A549 (cell line): Measurements from ENCODE around the gene DSCAM. TPM values are rescaled to one million over a fixed set of nuclear protein-coding genes. Genes with fewer than 3 reads are reported as not detected.

Source experiments
- ATAC-seq, 2 experiments: fragments of 200-7000 bp in 1 of 2; fragments of >200 bp in 1 of 2; cut with Nextera tagmentation in 1 of 2; cut with Tn5 transposase in 1 of 2; 3 replicates each; pipeline versions ENCODE4 v1.8.0 to v1.9.1; 2018 to 2020; ENCODE audit warnings: mild to moderate bottlenecking in 1 of 2, moderate library complexity in 1 of 2
- CTCF ChIA-PET: fragments of 300-600 bp; sonication (Branson Sonifier 250); formaldehyde crosslinking; extraction: SDS; loops from one replicate; lab custom pipeline; 2021; ENCODE audit warnings: antibody characterized with exemption, inconsistent platforms; lab: Yijun Ruan, JAX
- POLR2A ChIA-PET: fragments of 350-600 bp; formaldehyde crosslinking; extraction: SDS; loops from one replicate; lab custom pipeline; 2021; ENCODE audit warnings: antibody characterized with exemption, inconsistent platforms; lab: Yijun Ruan, JAX
- DNase-seq, 2 experiments: peaks; one replicate each; pipeline versions ENCODE4 v3.0.0 to v3.0.0-alpha.2; 2011 to 2016; ENCODE audit warnings: low read depth in 1 of 2, low spot score in 1 of 2
- FAIRE-seq: peaks from 2 replicates; lab custom pipeline; 2011; peaks lifted over from hg19 to GRCh38; lab: Jason Lieb, UNC
- H3K27ac ChIP-seq, 2 experiments: fragments of >200 bp; sonication (Bioruptor Twin); formaldehyde crosslinking; 3 replicates each; pipeline ENCODE4 v1.5.1; 2016 to 2017
- H3K4me1 ChIP-seq: fragments of >200 bp; sonication (Bioruptor Twin); formaldehyde crosslinking; 3 replicates; pipeline ENCODE4 v1.6.1; 2016
- H3K4me2 ChIP-seq: fragments of >200 bp; sonication (Bioruptor Twin); formaldehyde crosslinking; 3 replicates; pipeline ENCODE4 v1.6.1; 2016
- H3K4me3 ChIP-seq: fragments of >200 bp; sonication (Bioruptor Twin); formaldehyde crosslinking; 3 replicates; pipeline ENCODE4 v1.5.1; 2016
- H3K9me3 ChIP-seq: fragments of >200 bp; sonication (Bioruptor Twin); formaldehyde crosslinking; 3 replicates; pipeline ENCODE4 v1.6.1; 2016
- BHLHE40 ChIP-seq: IDR thresholded peaks from 2 replicates; pipeline ENCODE4 v1.6.1; 2012; ENCODE audit warnings: low read depth, low read length, inconsistent platforms
- ELK1 ChIP-seq: fragments of 150-350 bp; IDR thresholded peaks from 2 replicates; pipeline ENCODE4 v1.6.1; 2014; ENCODE audit warnings: low read depth, mild to moderate bottlenecking, low read length
- FOSB ChIP-seq: fragments of 250-450 bp; sonication (Bioruptor Pico); IDR thresholded peaks from 2 replicates; pipeline ENCODE4 v1.5.0; 2020; ENCODE audit warnings: mild to moderate bottlenecking, moderate library complexity
- FOSL2 ChIP-seq, 2 experiments: fragments of 450-650 bp in 1 of 2; fragments of >200 bp in 1 of 2; sonication (Bioruptor Twin) in 1 of 2; formaldehyde crosslinking; IDR thresholded peaks; 2 replicates each; pipeline versions ENCODE4 v1.5.0 to v1.6.1; 2016 to 2020; ENCODE audit warnings: mild to moderate bottlenecking in 1 of 2, moderate library complexity in 1 of 2
- FOXS1 ChIP-seq: fragments of 250-450 bp; sonication (Bioruptor Pico); IDR thresholded peaks from 2 replicates; pipeline ENCODE4 v1.5.0; 2020; ENCODE audit warnings: mild to moderate bottlenecking, moderate library complexity
- GATA3 ChIP-seq: IDR thresholded peaks from 2 replicates; pipeline ENCODE4 v1.6.1; 2012; ENCODE audit warnings: borderline replicate concordance
- HEYL ChIP-seq: fragments of 250-450 bp; sonication (Bioruptor Pico); IDR thresholded peaks from 2 replicates; pipeline ENCODE4 v1.8.0; 2021; ENCODE audit warnings: mild to moderate bottlenecking, moderate library complexity
- HOXB13 ChIP-seq: fragments of 250-450 bp; sonication (Bioruptor Pico); IDR thresholded peaks from 2 replicates; pipeline ENCODE4 v1.5.0; 2020; ENCODE audit warnings: low read depth, mild to moderate bottlenecking, moderate library complexity
- HOXB5 ChIP-seq: fragments of 250-450 bp; sonication (Bioruptor Pico); IDR thresholded peaks from 2 replicates; pipeline ENCODE4 v1.5.0; 2020; ENCODE audit warnings: mild to moderate bottlenecking, moderate library complexity
- JUNB ChIP-seq: fragments of >200 bp; sonication (Bioruptor Twin); formaldehyde crosslinking; IDR thresholded peaks from 2 replicates; pipeline ENCODE4 v1.6.1; 2016
- MAFK ChIP-seq: fragments of 450-650 bp; IDR thresholded peaks from 2 replicates; pipeline ENCODE4 v1.6.1; 2014; ENCODE audit not compliant: partially characterized antibody
- MAX ChIP-seq: IDR thresholded peaks from 2 replicates; pipeline ENCODE4 v1.6.1; 2012
- MAZ ChIP-seq: fragments of 150-350 bp; IDR thresholded peaks from 2 replicates; pipeline ENCODE4 v1.6.1; 2014; ENCODE audit warnings: antibody characterized with exemption, low read depth, low read length, borderline replicate concordance
- MYC ChIP-seq: IDR thresholded peaks from 2 replicates; pipeline ENCODE4 v1.6.1; 2012; ENCODE audit warnings: mild to moderate bottlenecking, inconsistent platforms, low read length, improper control_type of control experiment, borderline replicate concordance
- NR3C1 ChIP-seq: fragments of >200 bp; sonication (Bioruptor Twin); formaldehyde crosslinking; IDR thresholded peaks from 3 replicates; pipeline ENCODE4 v1.6.1; 2017
- POLR2AphosphoS2 ChIP-seq: conservative IDR thresholded peaks from 2 replicates; pipeline ENCODE4 v1.6.1; 2012; ENCODE audit warnings: low read length, improper control_type of control experiment, inconsistent platforms
- RCOR1 ChIP-seq: fragments of 150-350 bp; IDR thresholded peaks from 2 replicates; pipeline ENCODE4 v1.6.1; 2014; ENCODE audit warnings: antibody characterized with exemption, low read length, low read depth
- RNF2 ChIP-seq: fragments of 200-600 bp; sonication (generic); IDR thresholded peaks from 2 replicates; pipeline ENCODE4 v1.6.1; 2016; ENCODE audit warnings: low read depth, mild to moderate bottlenecking, antibody characterized with exemption, moderate library complexity, borderline replicate concordance
- SREBF2 ChIP-seq: fragments of 450-650 bp; IDR thresholded peaks from 2 replicates; pipeline ENCODE4 v1.6.1; 2014; ENCODE audit warnings: mild to moderate bottlenecking, moderate library complexity
- TP53 ChIP-seq: fragments of 250-450 bp; sonication (Bioruptor Pico); IDR thresholded peaks from 2 replicates; pipeline ENCODE4 v1.5.0; 2021; ENCODE audit warnings: mild to moderate bottlenecking, moderate library complexity
- ZFP36 ChIP-seq: fragments of 450-650 bp; IDR thresholded peaks from 2 replicates; pipeline ENCODE4 v1.6.1; 2014; ENCODE audit warnings: borderline replicate concordance; ENCODE audit not compliant: partially characterized antibody
- ZNF302 ChIP-seq: fragments of 250-450 bp; sonication (Bioruptor Pico); IDR thresholded peaks from 2 replicates; pipeline ENCODE4 v1.9.0; 2021; ENCODE audit warnings: inconsistent platforms, mild to moderate bottlenecking, moderate library complexity
- WGBS: methylation state at CpG from one replicate; pipeline ENCODE4 v1.1.6; 2017; ENCODE audit errors: missing lambda C conversion rate; 5-methylcytosine and 5-hydroxymethylcytosine counted together
- polyA plus RNA-seq, 4 experiments: library from polyadenylated mRNA; depleted of rRNA in 3 of 4; stranded (reverse); fragments of >200 nt; fragmentation: RNase III in 1 of 4; extraction: RNeasy Plus Mini Kit Qiagen cat#74134 plus additional on column Dnase treatment in 1 of 4; gene quantifications; 2 replicates in 3 of 4; 3 replicates in 1 of 4; pipeline ENCODE4 v1.2.3, GENCODE V29; 2011 to 2017
- TF ChIP-seq, protein P1 (sequence below): fragments of 250-450 bp; sonication (Bioruptor Pico); IDR thresholded peaks from 2 replicates; pipeline ENCODE4 v1.5.0; 2021; ENCODE audit warnings: mild to moderate bottlenecking, moderate library complexity, borderline replicate concordance
- TF ChIP-seq, protein P2 (sequence below): IDR thresholded peaks from 2 replicates; pipeline ENCODE4 v1.6.1; 2012; ENCODE audit warnings: low read depth, borderline replicate concordance
- TF ChIP-seq, protein P3 (sequence below): fragments of 250-450 bp; sonication (Bioruptor Pico); IDR thresholded peaks from 2 replicates; pipeline ENCODE4 v1.5.0; 2020; ENCODE audit warnings: low read depth, mild to moderate bottlenecking, moderate library complexity
- TF ChIP-seq, protein P4 (sequence below): fragments of >200 bp; sonication (Bioruptor Twin); formaldehyde crosslinking; IDR thresholded peaks from 3 replicates; pipeline ENCODE4 v1.5.1; 2016
- TF ChIP-seq, protein P5 (sequence below): fragments of >200 bp; sonication (Bioruptor Twin); formaldehyde crosslinking; IDR thresholded peaks from 3 replicates; pipeline ENCODE4 v1.6.1; 2016

Gene DSCAM
- polyA plus RNA-seq, 2 of the 4 experiments (the other 2 are of a cell fraction), result not detected

GRCh38 chr21:40371329-40371728 lies 475.6 kb downstream of the DSCAM start:
- no peak overlapping the region for H3K4me2 ChIP-seq
- no peak for TF ChIP-seq HOXB13 (CRISPR knock-in tag)
- no peak for TF ChIP-seq GATA3
- TF ChIP-seq MYC, result no peak
- TF ChIP-seq, protein P1, sequence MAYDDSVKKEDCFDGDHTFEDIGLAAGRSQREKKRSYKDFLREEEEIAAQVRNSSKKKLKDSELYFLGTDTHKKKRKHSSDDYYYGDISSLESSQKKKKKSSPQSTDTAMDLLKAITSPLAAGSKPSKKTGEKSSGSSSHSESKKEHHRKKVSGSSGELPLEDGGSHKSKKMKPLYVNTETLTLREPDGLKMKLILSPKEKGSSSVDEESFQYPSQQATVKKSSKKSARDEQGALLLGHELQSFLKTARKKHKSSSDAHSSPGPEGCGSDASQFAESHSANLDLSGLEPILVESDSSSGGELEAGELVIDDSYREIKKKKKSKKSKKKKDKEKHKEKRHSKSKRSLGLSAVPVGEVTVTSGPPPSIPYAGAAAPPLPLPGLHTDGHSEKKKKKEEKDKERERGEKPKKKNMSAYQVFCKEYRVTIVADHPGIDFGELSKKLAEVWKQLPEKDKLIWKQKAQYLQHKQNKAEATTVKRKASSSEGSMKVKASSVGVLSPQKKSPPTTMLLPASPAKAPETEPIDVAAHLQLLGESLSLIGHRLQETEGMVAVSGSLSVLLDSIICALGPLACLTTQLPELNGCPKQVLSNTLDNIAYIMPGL, result no peak
- TF ChIP-seq FOSL2 (IDR thresholded peaks at IDR 0.05), result no peak
- no peak for TF ChIP-seq FOSL2 (CRISPR knock-in tag; IDR thresholded peaks at IDR 0.05)
- TF ChIP-seq ELK1, result no peak
- TF ChIP-seq SREBF2, result no peak
- TF ChIP-seq, protein P2, sequence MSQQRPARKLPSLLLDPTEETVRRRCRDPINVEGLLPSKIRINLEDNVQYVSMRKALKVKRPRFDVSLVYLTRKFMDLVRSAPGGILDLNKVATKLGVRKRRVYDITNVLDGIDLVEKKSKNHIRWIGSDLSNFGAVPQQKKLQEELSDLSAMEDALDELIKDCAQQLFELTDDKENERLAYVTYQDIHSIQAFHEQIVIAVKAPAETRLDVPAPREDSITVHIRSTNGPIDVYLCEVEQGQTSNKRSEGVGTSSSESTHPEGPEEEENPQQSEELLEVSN, result no peak
- TF ChIP-seq, protein P3, sequence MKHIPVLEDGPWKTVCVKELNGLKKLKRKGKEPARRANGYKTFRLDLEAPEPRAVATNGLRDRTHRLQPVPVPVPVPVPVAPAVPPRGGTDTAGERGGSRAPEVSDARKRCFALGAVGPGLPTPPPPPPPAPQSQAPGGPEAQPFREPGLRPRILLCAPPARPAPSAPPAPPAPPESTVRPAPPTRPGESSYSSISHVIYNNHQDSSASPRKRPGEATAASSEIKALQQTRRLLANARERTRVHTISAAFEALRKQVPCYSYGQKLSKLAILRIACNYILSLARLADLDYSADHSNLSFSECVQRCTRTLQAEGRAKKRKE (CRISPR knock-in tag), result no peak
- TF ChIP-seq, protein P4, sequence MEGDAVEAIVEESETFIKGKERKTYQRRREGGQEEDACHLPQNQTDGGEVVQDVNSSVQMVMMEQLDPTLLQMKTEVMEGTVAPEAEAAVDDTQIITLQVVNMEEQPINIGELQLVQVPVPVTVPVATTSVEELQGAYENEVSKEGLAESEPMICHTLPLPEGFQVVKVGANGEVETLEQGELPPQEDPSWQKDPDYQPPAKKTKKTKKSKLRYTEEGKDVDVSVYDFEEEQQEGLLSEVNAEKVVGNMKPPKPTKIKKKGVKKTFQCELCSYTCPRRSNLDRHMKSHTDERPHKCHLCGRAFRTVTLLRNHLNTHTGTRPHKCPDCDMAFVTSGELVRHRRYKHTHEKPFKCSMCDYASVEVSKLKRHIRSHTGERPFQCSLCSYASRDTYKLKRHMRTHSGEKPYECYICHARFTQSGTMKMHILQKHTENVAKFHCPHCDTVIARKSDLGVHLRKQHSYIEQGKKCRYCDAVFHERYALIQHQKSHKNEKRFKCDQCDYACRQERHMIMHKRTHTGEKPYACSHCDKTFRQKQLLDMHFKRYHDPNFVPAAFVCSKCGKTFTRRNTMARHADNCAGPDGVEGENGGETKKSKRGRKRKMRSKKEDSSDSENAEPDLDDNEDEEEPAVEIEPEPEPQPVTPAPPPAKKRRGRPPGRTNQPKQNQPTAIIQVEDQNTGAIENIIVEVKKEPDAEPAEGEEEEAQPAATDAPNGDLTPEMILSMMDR, result no peak
- TF ChIP-seq, all 56 proteins: peak for 0
- 5% methylated on average over 4 of the region's 4 CpGs for WGBS
- POLR2A ChIA-PET, result no interaction called here
- Histone ChIP-seq H3K4me1 (no peaks in the 10 kb centered on the region), H3K27ac (no peak overlapping the region), H3K4me3 (no peak overlapping the region), H3K9me3 (no peaks in the 10 kb centered on the region)
- ATAC-seq, result no peak
- FAIRE-seq, result no peak
- CTCF ChIA-PET, result no interaction called here
- no peak for DNase-seq

DNA sequence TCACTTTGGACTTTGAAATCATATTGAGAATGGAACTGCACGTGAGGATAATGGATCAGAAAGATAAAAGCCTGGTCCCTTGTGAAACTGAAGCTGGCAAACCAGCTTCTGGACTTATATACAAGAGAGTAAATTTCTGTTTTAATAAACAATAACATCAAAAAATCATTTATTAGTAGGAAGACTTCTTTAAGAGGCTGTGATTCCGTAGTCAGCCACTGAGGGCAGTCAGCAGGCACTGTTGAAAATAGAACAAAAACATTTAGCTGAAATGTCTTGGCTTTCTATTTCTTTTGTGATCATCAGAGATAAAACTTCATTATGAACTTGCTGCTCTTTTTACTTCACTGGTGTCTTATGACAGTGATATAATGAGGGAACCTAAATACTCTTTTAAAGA lies 490.3 kb downstream of the DSCAM start:
- TF ChIP-seq RNF2, result no peak
- no peak for TF ChIP-seq POLR2AphosphoS2
- TF ChIP-seq HEYL (CRISPR knock-in tag), result no peak
- no peak for TF ChIP-seq TP53 (CRISPR knock-in tag)
- TF ChIP-seq HOXB13 (CRISPR knock-in tag), result no peak
- TF ChIP-seq JUNB, result no peak
- no peak for TF ChIP-seq ZFP36
- TF ChIP-seq FOSB (CRISPR knock-in tag), result no peak
- no peak for TF ChIP-seq BHLHE40
- TF ChIP-seq, protein P5, sequence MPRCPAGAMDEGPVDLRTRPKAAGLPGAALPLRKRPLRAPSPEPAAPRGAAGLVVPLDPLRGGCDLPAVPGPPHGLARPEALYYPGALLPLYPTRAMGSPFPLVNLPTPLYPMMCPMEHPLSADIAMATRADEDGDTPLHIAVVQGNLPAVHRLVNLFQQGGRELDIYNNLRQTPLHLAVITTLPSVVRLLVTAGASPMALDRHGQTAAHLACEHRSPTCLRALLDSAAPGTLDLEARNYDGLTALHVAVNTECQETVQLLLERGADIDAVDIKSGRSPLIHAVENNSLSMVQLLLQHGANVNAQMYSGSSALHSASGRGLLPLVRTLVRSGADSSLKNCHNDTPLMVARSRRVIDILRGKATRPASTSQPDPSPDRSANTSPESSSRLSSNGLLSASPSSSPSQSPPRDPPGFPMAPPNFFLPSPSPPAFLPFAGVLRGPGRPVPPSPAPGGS, result no peak
- no peak for TF ChIP-seq MAFK
- no peak for TF ChIP-seq NR3C1
- no peak for TF ChIP-seq FOXS1 (CRISPR knock-in tag)
- TF ChIP-seq HOXB5 (CRISPR knock-in tag), result no peak
- TF ChIP-seq ZNF302 (CRISPR knock-in tag), result no peak
- TF ChIP-seq MAZ, result no peak
- no peak for TF ChIP-seq MAX
- no peak for TF ChIP-seq RCOR1
- ATAC-seq (no peak), FAIRE-seq (no peak), DNase-seq (no peak)
- Histone ChIP-seq H3K4me3 (no peak overlapping the region), H3K9me3 (no peaks in the 10 kb centered on the region), H3K4me1 (no peaks in the 10 kb centered on the region), H3K4me2 (no peak overlapping the region), H3K27ac (no peak overlapping the region)
- 1% methylated on average over 2 of the region's 2 CpGs for WGBS
- ChIA-PET POLR2A (no interaction called here), CTCF (interaction anchor here (0.8 to 0.9 kb wide), 2 partner anchors 16 to 59 kb away, joined by 3 to 4 read pairs; no protein-coding TSS in a partner anchor)
